HAP-1 (cell line): Measurements from ENCODE around the gene CPM.

Experiments
- DNase-seq, 2 experiments: peaks; one replicate each; pipeline ENCODE4 v3.0.0-alpha.2; 2016 to 2020; ENCODE audit warnings: low spot score in 2 of 2
- H3K27me3 ChIP-seq: fragments of 250-450 bp; sonication (Bioruptor Pico); 2 replicates; pipeline ENCODE4 v1.5.1; 2020; ENCODE audit warnings: low read depth, mild to moderate bottlenecking, moderate library complexity
- H3K36me3 ChIP-seq: fragments of 250-450 bp; sonication (Bioruptor Pico); replicated peaks from 2 replicates; pipeline ENCODE4 v1.5.1; 2020; ENCODE audit warnings: mild to moderate bottlenecking
- H3K4me1 ChIP-seq: fragments of 250-450 bp; sonication (Bioruptor Pico); 2 replicates; pipeline ENCODE4 v1.5.1; 2020; ENCODE audit warnings: mild to moderate bottlenecking
- H3K4me3 ChIP-seq: fragments of 250-450 bp; sonication (Bioruptor Pico); 2 replicates; pipeline ENCODE4 v1.5.1; 2020; ENCODE audit warnings: mild to moderate bottlenecking, moderate library complexity
- H3K9me3 ChIP-seq: fragments of 250-450 bp; sonication (Bioruptor Pico); 2 replicates; pipeline ENCODE4 v1.5.1; 2020; ENCODE audit warnings: mild to moderate bottlenecking, moderate library complexity
- in situ Hi-C: fragments of 300-500 bp; cut with MboI; formaldehyde crosslinking; loops from 3 replicates; pipeline ENCODE4 v1.14.3; 2020; ENCODE audit warnings: low sequenced_read_pairs, inconsistent platforms, mixed read lengths

CPM gene

GRCh38 chr12:68944296-68945076 is 11.5 kb upstream of the CPM start:
- DNase-seq: no peak
- no peaks in the 10 kb centered on the region for H3K4me1 ChIP-seq
- in situ Hi-C loops: no loop called here
- no peaks in the 10 kb centered on the region for H3K9me3 ChIP-seq
- H3K27me3 ChIP-seq: no peaks in the 10 kb centered on the region
- H3K36me3 ChIP-seq: no peaks in the 10 kb centered on the region
- H3K4me3 ChIP-seq: no peak overlapping the region

DNA sequence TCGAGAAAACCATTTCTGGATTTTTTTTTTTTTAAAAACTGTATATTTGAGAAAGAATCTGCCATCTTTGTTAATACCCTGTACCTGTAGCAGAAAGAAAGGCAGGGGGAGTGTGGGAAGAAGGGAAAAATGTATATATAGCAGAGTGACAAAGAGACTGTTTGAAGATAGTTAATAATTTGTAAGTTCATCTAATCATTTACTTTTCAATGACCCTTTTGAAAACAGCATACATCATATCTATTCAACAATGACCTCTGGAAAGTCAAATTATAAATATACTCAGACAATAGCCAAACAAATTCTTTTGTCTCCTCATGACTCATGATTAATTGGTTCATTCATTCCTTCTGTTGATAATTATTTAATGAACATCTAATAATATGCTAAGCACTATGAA is 10.9 kb upstream of the CPM start:
- H3K4me3 ChIP-seq: no peak overlapping the region
- in situ Hi-C loops: no loop called here
- H3K9me3 ChIP-seq: no peaks in the 10 kb centered on the region
- no peak for DNase-seq
- no peaks in the 10 kb centered on the region for H3K36me3 ChIP-seq
- H3K27me3 ChIP-seq: no peaks in the 10 kb centered on the region
- no peaks in the 10 kb centered on the region for H3K4me1 ChIP-seq

GRCh38 chr12:68940731-68941130 is 7.8 kb upstream of the CPM start:
- no peaks in the 10 kb centered on the region for H3K27me3 ChIP-seq
- H3K9me3 ChIP-seq: no peaks in the 10 kb centered on the region
- DNase-seq: no peak
- H3K36me3 ChIP-seq: no peaks in the 10 kb centered on the region
- no peak overlapping the region for H3K4me3 ChIP-seq
- in situ Hi-C loops: no loop called here
- peaks cover 7% of the 10 kb centered on the region for H3K4me1 ChIP-seq

- Histone ChIP-seq H3K36me3 (no peaks in the 10 kb centered on the region), H3K4me3 (no peak overlapping the region), H3K4me1 (peaks cover 7% of the 10 kb centered on the region), H3K27me3 (no peaks in the 10 kb centered on the region), H3K9me3 (no peaks in the 10 kb centered on the region)
- in situ Hi-C loops: no loop called here
- DNase-seq: no peak
Observed at GRCh38 chr12:68939505-68939904, 6.5 kb upstream of the CPM start.

DNA sequence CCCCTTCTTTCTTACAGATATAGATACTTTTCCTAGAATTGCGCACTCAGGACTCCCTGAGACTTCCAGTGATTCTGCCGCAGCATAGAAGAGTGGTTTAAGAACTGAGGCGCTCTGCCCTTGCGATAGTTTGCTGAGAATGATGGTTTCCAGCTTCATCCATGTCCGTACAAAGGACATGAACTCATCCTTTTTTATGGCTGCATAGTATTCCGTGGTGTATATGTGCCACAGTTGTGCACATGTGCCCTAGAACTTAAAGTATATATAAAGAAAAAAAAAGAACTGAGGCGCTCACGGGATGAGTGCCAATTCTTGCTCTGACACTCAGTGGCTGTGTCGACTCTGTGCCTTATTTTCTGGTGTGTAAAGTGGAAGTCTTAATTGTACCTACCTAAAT is 1.4 kb upstream of the CPM start:
- no peak for DNase-seq
- Histone ChIP-seq H3K36me3 (no peaks in the 10 kb centered on the region), H3K27me3 (no peaks in the 10 kb centered on the region), H3K9me3 (no peaks in the 10 kb centered on the region), H3K4me1 (peaks cover 7% of the 10 kb centered on the region), H3K4me3 (no peak overlapping the region)
- in situ Hi-C loops: no loop called here

- Histone ChIP-seq H3K27me3 (no peaks in the 10 kb centered on the region), H3K9me3 (no peaks in the 10 kb centered on the region), H3K4me1 (peaks cover 4% of the 10 kb centered on the region), H3K4me3 (peak overlapping the region; percentile 38), H3K36me3 (no peaks in the 10 kb centered on the region)
- in situ Hi-C loops: no loop called here
- no peak for DNase-seq
Observed at GRCh38 chr12:68932128-68932960, 627 bp downstream of the CPM start.

- no peaks in the 10 kb centered on the region for H3K36me3 ChIP-seq
- in situ Hi-C loops: no loop called here
- H3K27me3 ChIP-seq: no peaks in the 10 kb centered on the region
- no peak overlapping the region for H3K4me3 ChIP-seq
- H3K9me3 ChIP-seq: no peaks in the 10 kb centered on the region
- DNase-seq: no peak
- H3K4me1 ChIP-seq: no peaks in the 10 kb centered on the region
Observed at GRCh38 chr12:68930178-68930577, 2.8 kb downstream of the CPM start.

GRCh38 chr12:68924546-68924945 is 8.4 kb downstream of the CPM start:
- no peaks in the 10 kb centered on the region for H3K36me3 ChIP-seq
- no peaks in the 10 kb centered on the region for H3K27me3 ChIP-seq
- DNase-seq: peak in 1 of 2 experiments; percentile 70
- H3K4me3 ChIP-seq: no peak overlapping the region
- H3K9me3 ChIP-seq: no peaks in the 10 kb centered on the region
- in situ Hi-C loops: no loop called here
- peaks cover 16% of the 10 kb centered on the region for H3K4me1 ChIP-seq

DNA sequence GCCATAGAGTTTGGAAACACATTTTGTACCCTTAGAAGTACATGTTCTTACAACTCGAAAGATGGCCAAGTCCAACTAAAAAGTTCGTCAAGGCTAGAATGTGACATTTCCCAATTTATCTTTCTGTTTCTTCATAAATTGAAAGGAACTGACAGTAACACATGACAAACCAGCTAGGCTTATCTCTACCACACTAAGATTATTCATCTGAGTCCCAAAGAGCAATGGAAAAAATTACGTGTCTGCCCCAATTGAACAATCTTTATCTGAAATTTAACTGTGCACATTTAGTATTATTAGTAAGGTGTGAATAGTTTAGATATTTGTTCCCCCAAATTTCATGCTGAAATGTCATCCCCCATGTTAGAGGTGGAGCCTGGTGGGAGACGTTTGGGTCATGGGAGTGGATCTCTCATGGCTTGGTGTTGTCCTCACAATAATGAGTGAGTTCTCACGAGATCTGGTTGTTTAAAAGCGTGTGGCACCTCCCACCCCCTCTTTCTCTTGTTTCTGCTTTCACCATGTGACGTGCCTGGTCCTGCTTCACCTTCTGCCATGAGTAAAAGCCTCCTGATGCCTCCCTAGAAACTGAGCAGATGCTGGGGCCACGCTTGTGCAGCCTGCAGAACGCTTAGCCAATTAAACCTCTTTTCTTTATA is 13.3 kb downstream of the CPM start:
- in situ Hi-C loops: no loop called here
- Histone ChIP-seq H3K9me3 (no peaks in the 10 kb centered on the region), H3K4me1 (peaks cover 13% of the 10 kb centered on the region), H3K36me3 (no peaks in the 10 kb centered on the region), H3K4me3 (no peak overlapping the region), H3K27me3 (no peaks in the 10 kb centered on the region)
- DNase-seq: no peak

- Histone ChIP-seq H3K27me3 (no peaks in the 10 kb centered on the region), H3K4me1 (peaks cover 9% of the 10 kb centered on the region), H3K4me3 (no peak overlapping the region), H3K36me3 (no peaks in the 10 kb centered on the region), H3K9me3 (no peaks in the 10 kb centered on the region)
- no peak for DNase-seq
- in situ Hi-C loops: no loop called here
Observed at GRCh38 chr12:68918960-68919359, 14.0 kb downstream of the CPM start.

DNA sequence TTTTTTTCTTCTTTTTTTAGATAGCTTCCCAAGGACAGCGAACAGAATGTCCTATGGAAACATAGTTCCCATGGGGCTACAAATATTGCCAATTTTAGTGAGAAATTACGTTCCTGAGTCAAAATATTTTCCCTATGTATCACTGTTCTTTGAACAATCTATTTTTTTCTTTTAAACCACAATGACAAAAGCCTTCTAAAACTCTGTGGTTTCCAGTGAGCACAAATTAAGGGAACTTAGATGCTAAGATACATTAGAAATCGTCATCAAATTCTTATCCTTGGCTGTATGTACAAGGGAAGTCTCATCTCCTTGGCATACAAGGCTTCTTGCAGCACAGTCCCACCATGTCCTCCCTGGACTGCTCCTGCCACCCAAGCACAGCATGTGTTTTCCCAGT is 17.9 kb downstream of the CPM start:
- DNase-seq: no peak
- H3K36me3 ChIP-seq: no peaks in the 10 kb centered on the region
- H3K4me1 ChIP-seq: no peaks in the 10 kb centered on the region
- in situ Hi-C loops: no loop called here
- H3K27me3 ChIP-seq: no peaks in the 10 kb centered on the region
- H3K9me3 ChIP-seq: no peaks in the 10 kb centered on the region
- H3K4me3 ChIP-seq: no peak overlapping the region

DNA sequence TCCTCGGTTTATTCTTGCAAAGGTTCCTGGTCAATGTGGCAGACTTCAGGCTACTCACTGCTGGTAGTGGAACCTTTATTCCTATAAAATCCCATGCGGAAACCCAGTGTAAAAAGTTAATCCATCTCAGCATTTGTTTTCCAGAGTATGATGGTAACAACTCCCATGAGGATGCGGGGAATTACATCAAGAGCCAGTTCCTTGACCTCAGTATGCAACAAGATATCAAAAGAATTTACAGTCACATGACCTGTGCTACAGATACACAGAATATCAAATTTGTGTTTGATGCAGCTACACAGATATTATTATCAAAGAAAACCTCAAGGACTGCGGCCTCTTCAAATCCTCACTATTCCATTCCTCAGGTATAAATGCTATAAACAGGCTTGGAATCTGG is 19.3 kb downstream of the CPM start:
- no peaks in the 10 kb centered on the region; the same call in 1 of the 2 replicates for H3K4me1 ChIP-seq
- H3K4me3 ChIP-seq: no peak overlapping the region
- H3K9me3 ChIP-seq: no peaks in the 10 kb centered on the region
- in situ Hi-C loops: no loop called here
- no peaks in the 10 kb centered on the region for H3K27me3 ChIP-seq
- H3K36me3 ChIP-seq: no peaks in the 10 kb centered on the region
- no peak for DNase-seq

- H3K27me3 ChIP-seq: no peaks in the 10 kb centered on the region
- no peaks in the 10 kb centered on the region for H3K9me3 ChIP-seq
- no peaks in the 10 kb centered on the region for H3K36me3 ChIP-seq
- DNase-seq: no peak
- no peak overlapping the region for H3K4me3 ChIP-seq
- H3K4me1 ChIP-seq: no peaks in the 10 kb centered on the region; the same call in 1 of the 2 replicates
- in situ Hi-C loops: no loop called here
Observed at GRCh38 chr12:68912916-68913315, 20.1 kb downstream of the CPM start.

GRCh38 chr12:68911197-68911718 is 21.7 kb downstream of the CPM start:
- no peaks in the 10 kb centered on the region for H3K36me3 ChIP-seq
- in situ Hi-C loops: no loop called here
- H3K4me1 ChIP-seq: no peaks in the 10 kb centered on the region; the same call in 1 of the 2 replicates
- no peak overlapping the region for H3K4me3 ChIP-seq
- no peaks in the 10 kb centered on the region for H3K9me3 ChIP-seq
- DNase-seq: no peak
- H3K27me3 ChIP-seq: no peaks in the 10 kb centered on the region
